GM18951 (cell line): Measurements from ENCODE around the gene C1orf56.

ENCODE experiments used
- POLR2A ChIP-seq: IDR thresholded peaks from 4 replicates; pipeline ENCODE4 v1.6.1; 2011; ENCODE audit warnings: mild to moderate bottlenecking; ENCODE audit not compliant: insufficient read length, insufficient read depth; ENCODE audit errors: extremely low read depth
- in situ Hi-C: fragments of 300-500 bp; cut with MboI; formaldehyde crosslinking; loops from one replicate; pipeline ENCODE4 v1.12.0; 2022; ENCODE audit warnings: low sequenced_read_pairs, mixed read lengths, inconsistent platforms; ENCODE audit not compliant: unreplicated experiment

Gene C1orf56

DNA sequence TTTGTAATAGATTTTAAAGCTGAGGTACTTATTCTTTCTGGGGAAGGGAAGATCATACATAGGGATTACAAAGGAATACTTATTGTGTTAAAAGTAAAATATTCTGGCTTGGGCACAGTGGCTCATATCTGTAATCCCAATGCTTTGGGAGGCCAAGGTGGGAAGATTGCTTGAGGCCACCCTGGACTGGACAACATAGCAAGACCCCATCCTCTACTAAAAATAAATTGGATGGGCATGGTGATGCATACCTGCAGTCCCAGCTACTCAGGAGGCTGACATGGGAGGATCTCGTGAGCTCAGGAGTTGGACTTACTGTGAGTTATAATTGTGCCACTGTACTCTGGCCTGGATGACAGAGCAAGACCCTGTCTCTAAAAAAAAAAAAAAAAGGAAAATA lies 50.6 kb downstream of the C1orf56 start:
- no peak for TF ChIP-seq POLR2A
- in situ Hi-C loops = loop anchor here (5.0 kb wide), 1 partner anchor 59 kb away; the partner anchor contains the start of gene TNFAIP8L2
